ENCODE measurements around the gene CUBN. TPM values are rescaled to one million over a fixed set of nuclear protein-coding genes. Genes with fewer than 3 reads are reported as not detected.

CUBN gene
- total and polyA plus RNA-seq, 9 of the 15 experiments (the other 6 are each of a cell fraction or from before 2014, with no cell fraction given): 0.04 to 0.33 (median 0.09) TPM

GRCh38 chr10:16890691-16891090, 238.9 kb downstream of the CUBN start:
- Histone ChIP-seq H3K4me2 (ENCODE audit: insufficient read depth, low read length) (peak overlapping the region; percentile 69; the same call in 1 of the 2 replicates), H3K27ac (ENCODE audit: extremely low read depth, low read depth, low read length) (no peak overlapping the region), H3K79me2 (ENCODE audit: control insufficient read depth, insufficient read depth, low read length) (no peaks in the 10 kb centered on the region), H3K9me1 (ENCODE audit: control insufficient read depth, insufficient read depth, low read length) (no peaks in the 10 kb centered on the region), H3K9ac (ENCODE audit: insufficient read depth in 1 of 2, low read depth in 2 of 2, low read length in 2 of 2) (no peak overlapping the region), H3K36me3 (ENCODE audit: control insufficient read depth, insufficient read depth, low read length) (no peaks in the 10 kb centered on the region), H4K20me1 (replicated peaks; ENCODE audit: control insufficient read depth, insufficient read depth, low read length) (no peaks in the 10 kb centered on the region), H3K4me1 (replicated peaks in 1 of 2; ENCODE audit: control insufficient read depth in 2 of 2, insufficient read depth in 2 of 2, low read length in 2 of 2) (peaks cover 0 to 6% of the 10 kb centered on the region in 2 experiments; a peak in 2 of 5 replicates), H3K27me3 (ENCODE audit: control insufficient read depth in 2 of 2, insufficient read depth in 2 of 2, low read length in 2 of 2) (0 out of 5 replicates have a peak, but pooled peaks cover 0 to 5% of the 10 kb centered on the region in 2 experiments), H2AFZ (ENCODE audit: low read depth, low read length) (peak overlapping the region; percentile 32; the same call in 1 of the 2 replicates), H3K4me3 (no peak overlapping the region), H3K9me3 (replicated peaks; ENCODE audit: control insufficient read depth, insufficient read depth, low read depth, low read length) (no peaks in the 10 kb centered on the region)
- intact Hi-C loops (cut with micrococcal nuclease) (loop anchor here (1.0 to 5.0 kb wide), 3 partner anchors 38 to 367 kb away; no protein-coding TSS in a partner anchor), in situ Hi-C loops (cut with MboI) (no loop called here)
- 27% methylated on average over 6 of the region's 6 CpGs for WGBS (ENCODE audit: insufficient coverage, low coverage, missing lambda C conversion rate)
- ChIA-PET CTCF (ENCODE audit: low intra/inter-chr PET ratio) (interaction anchor here (1.0 to 1.5 kb wide), 4 partner anchors 47 to 366 kb away, joined by 3 to 11 read pairs (median 6); no protein-coding TSS in a partner anchor), POLR2A (interaction anchor here (3.2 kb wide), 1 partner anchor 339 kb away, joined by 26 read pairs; the partner anchor contains the start of gene VIM)
- DNase-seq (ENCODE audit: extremely low read depth in 1 of 4, low spot score in 3 of 4) (no peak), FAIRE-seq (no peak), ATAC-seq (no peak)
- no TSS peak for BruUV-seq (replicated peaks)
- no peak for TF ChIP-seq CGGBP1 (CRISPR knock-in tag; IDR thresholded peaks at IDR 0.05)
- no peak for TF ChIP-seq SNIP1 (IDR thresholded peaks at IDR 0.05; ENCODE audit: low read depth)
- no peak for TF ChIP-seq BRF1 (IDR thresholded peaks at IDR 0.05; ENCODE audit: borderline replicate concordance, extremely low read depth, insufficient read length)
- TF ChIP-seq ESRRA (IDR thresholded peaks at IDR 0.05; ENCODE audit: borderline replicate concordance, low read depth): no peak

GRCh38 chr10:16887565-16887964, 242.0 kb downstream of the CUBN start:
- Histone ChIP-seq H3K4me3 (no peak overlapping the region), H3K4me1 (replicated peaks in 1 of 2; ENCODE audit: control insufficient read depth in 2 of 2, insufficient read depth in 2 of 2, low read length in 2 of 2) (peaks cover 0 to 6% of the 10 kb centered on the region in 2 experiments; a peak in 2 of 5 replicates), H4K20me1 (replicated peaks; ENCODE audit: control insufficient read depth, insufficient read depth, low read length) (no peaks in the 10 kb centered on the region), H3K36me3 (ENCODE audit: control insufficient read depth, insufficient read depth, low read length) (no peaks in the 10 kb centered on the region), H3K79me2 (ENCODE audit: control insufficient read depth, insufficient read depth, low read length) (no peaks in the 10 kb centered on the region), H3K9ac (ENCODE audit: insufficient read depth in 1 of 2, low read depth in 2 of 2, low read length in 2 of 2) (no peak overlapping the region), H3K27ac (ENCODE audit: extremely low read depth, low read depth, low read length) (no peak overlapping the region), H3K9me3 (replicated peaks; ENCODE audit: control insufficient read depth, insufficient read depth, low read depth, low read length) (no peaks in the 10 kb centered on the region), H3K9me1 (ENCODE audit: control insufficient read depth, insufficient read depth, low read length) (no peaks in the 10 kb centered on the region), H2AFZ (ENCODE audit: low read depth, low read length) (no peak overlapping the region), H3K4me2 (ENCODE audit: insufficient read depth, low read length) (no peak overlapping the region), H3K27me3 (ENCODE audit: control insufficient read depth in 2 of 2, insufficient read depth in 2 of 2, low read length in 2 of 2) (0 out of 5 replicates have a peak, but pooled peaks cover 0 to 5% of the 10 kb centered on the region in 2 experiments)
- FAIRE-seq: no peak
- intact Hi-C loops (cut with micrococcal nuclease) (loop anchor here (1.0 kb wide), 1 partner anchor 33 kb away; no protein-coding TSS in a partner anchor), in situ Hi-C loops (cut with MboI) (no loop called here)
- no peak for DNase-seq (ENCODE audit: extremely low read depth in 1 of 4, low spot score in 3 of 4)
- BruUV-seq (replicated peaks): no TSS peak
- 2% methylated on average over 3 of the region's 3 CpGs for WGBS (ENCODE audit: insufficient coverage, low coverage, missing lambda C conversion rate)
- ChIA-PET POLR2A (no interaction called here), CTCF (ENCODE audit: low intra/inter-chr PET ratio) (no interaction called here)
- no peak for ATAC-seq
- TF ChIP-seq SMAD1 (IDR thresholded peaks at IDR 0.05; ENCODE audit: low read depth, low read length, partially characterized antibody) (no peak), ARID1B (IDR thresholded peaks at IDR 0.05) (0 out of 2 replicates have a peak, but pooled peaks have one; percentile 14), MEF2D (tag; conservative IDR thresholded peaks at IDR 0.05; ENCODE audit: low read depth) (0 out of 2 replicates have a peak, but pooled peaks have one; percentile 35), NFIC (IDR thresholded peaks at IDR 0.05) (peak; percentile 34), ZNF764 (CRISPR knock-in tag; IDR thresholded peaks at IDR 0.05; ENCODE audit: low read depth) (no peak), RFX1 (IDR thresholded peaks at IDR 0.05) (peak; percentile 16; the same call in 1 of the 2 replicates), ZNF121 (CRISPR knock-in tag; conservative IDR thresholded peaks at IDR 0.05) (no peak), FOSL1 (tag; conservative IDR thresholded peaks at IDR 0.05) (0 out of 2 replicates have a peak, but pooled peaks have one; percentile 32), RCOR1 (IDR thresholded peaks at IDR 0.05; ENCODE audit: borderline replicate concordance in 1 of 2, low read depth in 2 of 2, low read length in 2 of 2) (peak in 1 of 2 experiments; percentile 21; a peak in 1 of 4 replicates)

All from K562 (cell line).